ENCODE measurements around the gene RPL32. TPM values are rescaled to one million over a fixed set of nuclear protein-coding genes. Genes with fewer than 3 reads are reported as not detected.

RPL32 gene
- total RNA-seq, 1 donor from 2014 or later: 1,964 TPM

DNA sequence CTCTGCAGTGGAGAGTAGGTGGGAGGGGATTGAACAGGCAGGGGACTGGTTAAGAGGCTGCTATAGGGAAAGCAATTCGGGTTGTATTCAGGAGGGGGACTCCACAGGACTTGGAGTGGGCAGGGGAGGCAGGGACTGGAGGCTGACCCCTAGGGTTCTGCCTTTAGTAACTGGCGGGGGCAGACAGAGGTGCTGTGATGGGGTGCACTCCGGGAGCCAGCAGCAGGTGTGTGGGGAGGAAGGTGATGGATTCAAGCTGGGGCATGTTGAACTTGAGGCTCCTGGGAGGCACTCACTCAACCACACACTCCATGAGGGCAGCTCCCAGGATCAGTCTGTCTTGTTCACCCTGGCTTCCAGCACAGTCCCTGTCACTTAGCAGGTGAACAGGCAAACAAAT lies 32.4 kb downstream of the RPL32 start:
- TF ChIP-seq, protein P1, sequence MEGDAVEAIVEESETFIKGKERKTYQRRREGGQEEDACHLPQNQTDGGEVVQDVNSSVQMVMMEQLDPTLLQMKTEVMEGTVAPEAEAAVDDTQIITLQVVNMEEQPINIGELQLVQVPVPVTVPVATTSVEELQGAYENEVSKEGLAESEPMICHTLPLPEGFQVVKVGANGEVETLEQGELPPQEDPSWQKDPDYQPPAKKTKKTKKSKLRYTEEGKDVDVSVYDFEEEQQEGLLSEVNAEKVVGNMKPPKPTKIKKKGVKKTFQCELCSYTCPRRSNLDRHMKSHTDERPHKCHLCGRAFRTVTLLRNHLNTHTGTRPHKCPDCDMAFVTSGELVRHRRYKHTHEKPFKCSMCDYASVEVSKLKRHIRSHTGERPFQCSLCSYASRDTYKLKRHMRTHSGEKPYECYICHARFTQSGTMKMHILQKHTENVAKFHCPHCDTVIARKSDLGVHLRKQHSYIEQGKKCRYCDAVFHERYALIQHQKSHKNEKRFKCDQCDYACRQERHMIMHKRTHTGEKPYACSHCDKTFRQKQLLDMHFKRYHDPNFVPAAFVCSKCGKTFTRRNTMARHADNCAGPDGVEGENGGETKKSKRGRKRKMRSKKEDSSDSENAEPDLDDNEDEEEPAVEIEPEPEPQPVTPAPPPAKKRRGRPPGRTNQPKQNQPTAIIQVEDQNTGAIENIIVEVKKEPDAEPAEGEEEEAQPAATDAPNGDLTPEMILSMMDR (conservative IDR thresholded peaks at IDR 0.05): no peak
- peaks cover 6% of the 10 kb centered on the region for H3K4me1 Mint-ChIP-seq (ENCODE audit: unreplicated experiment)
- peak overlapping the region; percentile 83 for H3K4me3 Mint-ChIP-seq
- H3K27ac Mint-ChIP-seq: peak overlapping the region; percentile 23
- no peaks in the 10 kb centered on the region for H3K9me3 Mint-ChIP-seq
- DNase-seq (ENCODE audit: extremely low spot score, unreplicated experiment): no peak
- H3K36me3 Mint-ChIP-seq: peaks cover 4% of the 10 kb centered on the region
- H3K27me3 Mint-ChIP-seq: no peaks in the 10 kb centered on the region

DNA sequence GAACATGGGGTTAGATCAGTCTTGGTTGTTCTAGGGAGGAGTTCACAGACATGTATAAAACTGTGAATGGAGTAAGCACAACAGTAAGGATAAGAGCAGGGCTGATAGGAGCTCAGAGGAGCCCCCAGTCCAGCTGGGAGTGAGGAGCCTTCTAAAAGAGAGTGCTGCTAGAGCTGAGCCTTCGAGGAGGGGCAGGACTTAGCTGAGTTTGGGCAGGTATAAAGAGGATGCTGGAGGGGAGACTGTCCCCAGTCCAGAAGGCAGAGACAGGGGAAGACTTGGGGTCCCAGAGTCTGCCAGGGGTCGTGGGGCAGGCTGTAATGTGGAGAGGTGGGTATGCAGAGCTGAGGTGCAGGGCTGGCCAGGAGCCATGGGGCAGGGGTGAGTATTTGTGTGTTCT lies 32.8 kb downstream of the RPL32 start:
- no peak for DNase-seq (ENCODE audit: extremely low spot score, unreplicated experiment)
- Mint-ChIP-seq H3K9me3 (no peaks in the 10 kb centered on the region), H3K4me1 (ENCODE audit: unreplicated experiment) (peaks cover 6% of the 10 kb centered on the region), H3K27ac (no peak overlapping the region), H3K36me3 (peaks cover 4% of the 10 kb centered on the region), H3K4me3 (peak overlapping the region; percentile 83), H3K27me3 (no peaks in the 10 kb centered on the region)
- TF ChIP-seq, protein P1 (conservative IDR thresholded peaks at IDR 0.05): no peak

DNA sequence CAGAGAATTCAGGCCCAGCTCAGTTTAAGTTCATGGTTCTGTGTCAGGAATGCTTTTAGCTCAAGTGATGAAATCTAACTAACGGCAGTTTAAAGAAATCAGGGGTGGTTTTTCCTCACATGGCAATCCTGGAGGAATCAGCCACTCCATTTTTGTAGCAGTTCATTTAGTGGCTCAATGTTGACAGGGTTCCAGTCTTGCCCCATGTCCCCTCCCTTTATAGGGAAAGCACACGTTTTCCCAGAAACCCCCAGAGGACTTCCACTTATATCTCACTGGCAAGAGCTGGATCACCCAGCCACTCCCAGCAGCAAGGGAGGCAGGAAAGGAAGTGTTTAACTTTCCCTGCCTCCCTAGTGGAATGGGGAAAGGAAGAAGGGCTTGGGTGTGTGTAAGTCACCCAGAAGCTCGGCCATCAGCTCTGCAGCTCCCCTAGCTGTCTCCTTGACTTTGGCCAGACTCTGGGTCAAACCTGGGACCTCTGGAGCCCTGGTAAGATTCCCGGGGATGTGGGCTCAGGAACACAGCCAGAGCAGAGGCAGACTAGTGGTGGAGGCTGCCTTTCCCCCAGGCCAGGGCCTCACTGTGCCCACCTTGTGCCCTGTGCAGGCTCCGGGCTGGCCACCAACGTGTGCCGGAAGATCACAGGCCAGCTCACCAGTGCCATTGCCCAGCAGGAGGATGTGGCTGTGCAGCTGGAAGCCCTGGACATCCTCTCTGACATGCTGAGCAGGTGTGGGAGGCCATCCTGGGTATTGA lies 33.6 kb downstream of the RPL32 start:
- TF ChIP-seq, protein P1 (conservative IDR thresholded peaks at IDR 0.05): no peak
- Mint-ChIP-seq H3K4me1 (ENCODE audit: unreplicated experiment) (peaks cover 6% of the 10 kb centered on the region), H3K9me3 (no peaks in the 10 kb centered on the region), H3K4me3 (no peak overlapping the region), H3K36me3 (peaks cover 4% of the 10 kb centered on the region), H3K27ac (no peak overlapping the region), H3K27me3 (no peaks in the 10 kb centered on the region)
- no peak for DNase-seq (ENCODE audit: extremely low spot score, unreplicated experiment)

DNA sequence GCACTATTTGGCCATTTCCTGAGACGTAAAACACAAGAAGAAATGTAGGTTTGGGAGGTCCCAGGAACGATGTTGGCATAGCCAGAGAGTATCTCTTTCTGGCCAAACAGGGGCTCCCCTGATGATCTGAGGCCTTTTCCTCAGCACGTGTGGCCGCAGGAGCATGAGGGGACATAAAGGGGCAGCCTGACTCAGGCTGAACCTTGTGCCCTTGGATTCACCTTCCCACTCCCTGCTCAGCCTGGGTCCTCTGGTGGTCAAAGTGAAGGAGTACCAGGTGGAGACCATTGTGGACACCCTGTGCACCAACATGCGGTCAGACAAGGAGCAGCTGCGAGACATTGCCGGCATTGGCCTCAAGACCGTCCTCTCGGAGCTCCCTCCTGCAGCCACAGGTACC lies 34.3 kb downstream of the RPL32 start:
- Mint-ChIP-seq H3K4me3 (no peak overlapping the region), H3K4me1 (ENCODE audit: unreplicated experiment) (peaks cover 6% of the 10 kb centered on the region), H3K27ac (no peak overlapping the region), H3K36me3 (peaks cover 4% of the 10 kb centered on the region), H3K27me3 (no peaks in the 10 kb centered on the region), H3K9me3 (no peaks in the 10 kb centered on the region)
- TF ChIP-seq, protein P1 (conservative IDR thresholded peaks at IDR 0.05): no peak
- DNase-seq (ENCODE audit: extremely low spot score, unreplicated experiment): no peak

DNA sequence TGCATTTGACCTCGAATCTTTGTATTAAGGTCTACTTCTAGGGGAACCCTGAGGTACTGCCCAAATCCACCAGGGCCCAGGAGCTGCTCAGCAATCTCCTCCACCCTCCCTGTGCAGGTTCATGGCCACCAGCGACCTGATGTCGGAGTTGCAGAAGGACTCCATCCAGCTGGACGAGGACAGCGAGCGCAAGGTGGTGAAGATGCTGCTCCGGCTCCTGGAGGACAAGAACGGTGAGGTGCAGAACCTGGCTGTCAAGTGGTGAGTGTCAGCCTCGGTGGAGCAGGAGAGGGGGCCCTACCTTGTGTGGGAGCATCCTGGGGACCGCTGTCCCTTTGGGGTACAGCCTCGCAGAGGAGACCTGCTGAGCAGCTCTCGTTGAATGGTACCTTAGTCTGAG lies 38.0 kb downstream of the RPL32 start:
- Mint-ChIP-seq H3K36me3 (peaks cover 7% of the 10 kb centered on the region), H3K4me1 (ENCODE audit: unreplicated experiment) (peaks cover under 1% of the 10 kb centered on the region), H3K27me3 (no peaks in the 10 kb centered on the region), H3K9me3 (no peaks in the 10 kb centered on the region), H3K4me3 (no peak overlapping the region), H3K27ac (no peak overlapping the region)
- TF ChIP-seq, protein P1 (conservative IDR thresholded peaks at IDR 0.05): no peak
- DNase-seq (ENCODE audit: extremely low spot score, unreplicated experiment): no peak
